HG03378 (cell line): ENCODE data around the gene ORAI1.
"Not testable (repeated sequence)": the region's sequence is repeated elsewhere in the genome, so short reads cannot be mapped to it uniquely, and the experiment has no call there.

Experiments used
- ATAC-seq: cut with Tn5 transposase; IDR thresholded peaks from one replicate; pipeline ENCODE4 v1.9.1; 2021; ENCODE audit warnings: mild to moderate bottlenecking, moderate library complexity; ENCODE audit not compliant: unreplicated experiment

Gene ORAI1

DNA sequence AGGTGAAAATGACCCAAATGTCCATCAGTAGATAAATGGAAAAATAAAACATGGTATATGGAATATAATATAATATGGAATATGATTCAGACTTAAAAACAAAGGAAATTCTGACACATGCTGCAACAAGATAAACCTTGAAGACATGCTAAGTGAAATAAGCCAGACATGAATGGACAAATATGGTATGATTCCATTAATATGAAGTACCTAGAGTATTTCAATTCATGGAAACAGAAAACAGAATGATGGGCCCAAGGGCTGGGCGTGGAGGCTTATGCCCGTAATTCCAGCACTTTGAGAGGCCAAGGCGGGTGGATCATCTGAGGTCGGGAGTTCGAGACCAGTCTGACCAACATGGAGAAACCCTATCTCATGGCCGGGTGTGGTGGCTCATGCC, 22.7 kb upstream of the ORAI1 start:
- ATAC-seq = no peak

DNA sequence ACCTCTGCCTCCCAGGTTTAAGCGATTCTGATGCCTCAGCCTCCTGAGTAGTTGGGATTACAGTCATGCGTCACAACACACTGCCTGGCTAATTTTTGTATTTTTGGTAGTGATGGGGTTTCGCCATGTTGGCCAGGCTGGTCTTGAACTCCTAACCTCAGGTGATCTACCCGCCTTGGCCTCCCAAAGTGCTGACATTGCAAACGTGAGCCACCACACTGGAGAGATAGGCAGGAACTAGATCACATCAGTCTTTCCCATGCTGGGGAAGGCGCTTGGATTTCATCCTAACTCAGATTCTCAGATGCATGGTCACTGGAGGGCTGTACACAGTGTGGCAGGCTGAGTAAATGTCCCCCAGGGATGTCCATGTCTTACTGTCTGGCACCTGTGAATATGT, 18.0 kb upstream of the ORAI1 start:
- no peak for ATAC-seq

DNA sequence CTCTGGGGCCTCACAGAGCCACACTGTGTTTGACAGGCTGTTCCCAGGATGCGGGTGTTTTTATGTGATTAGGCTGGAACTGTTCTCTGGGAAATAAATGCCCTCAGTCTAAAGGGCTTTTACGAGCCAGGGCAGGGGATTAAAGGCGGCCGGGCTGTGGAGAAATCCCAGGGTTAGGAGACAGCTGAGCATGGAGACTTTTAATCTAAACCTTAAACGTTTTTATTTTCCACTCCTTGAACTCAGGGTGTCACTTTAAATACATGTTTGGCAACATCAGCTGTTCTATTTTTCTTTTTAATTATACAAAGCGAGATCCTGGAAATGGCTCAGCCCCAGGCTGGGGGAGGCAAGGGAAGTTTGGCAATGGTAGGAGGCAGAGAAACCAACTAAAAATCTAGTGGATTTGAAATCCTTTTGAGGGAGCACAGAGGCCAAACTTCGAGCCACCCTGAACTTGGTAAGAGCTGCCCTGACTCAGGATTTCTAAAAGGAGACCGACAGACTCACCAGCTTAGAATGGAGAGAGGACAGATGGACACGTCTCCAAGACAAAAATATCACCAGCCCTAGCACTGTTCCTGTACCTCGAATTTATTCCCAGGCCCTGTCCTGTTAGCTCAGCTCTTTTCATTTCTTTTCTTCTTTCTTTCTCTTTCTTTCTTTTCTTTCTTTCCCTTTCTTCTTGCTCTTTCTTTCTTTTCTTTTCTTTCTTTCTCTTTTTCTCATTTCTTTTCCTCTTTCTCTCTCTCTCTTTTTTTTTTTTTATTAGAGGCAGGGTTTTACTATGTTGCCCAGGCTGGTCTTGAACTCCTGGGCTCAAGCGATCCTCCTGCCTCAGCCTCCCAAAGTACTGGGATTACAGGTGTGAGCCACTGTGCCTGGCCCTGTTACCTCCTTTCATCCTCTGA, 15.8 kb upstream of the ORAI1 start:
- no peak for ATAC-seq

DNA sequence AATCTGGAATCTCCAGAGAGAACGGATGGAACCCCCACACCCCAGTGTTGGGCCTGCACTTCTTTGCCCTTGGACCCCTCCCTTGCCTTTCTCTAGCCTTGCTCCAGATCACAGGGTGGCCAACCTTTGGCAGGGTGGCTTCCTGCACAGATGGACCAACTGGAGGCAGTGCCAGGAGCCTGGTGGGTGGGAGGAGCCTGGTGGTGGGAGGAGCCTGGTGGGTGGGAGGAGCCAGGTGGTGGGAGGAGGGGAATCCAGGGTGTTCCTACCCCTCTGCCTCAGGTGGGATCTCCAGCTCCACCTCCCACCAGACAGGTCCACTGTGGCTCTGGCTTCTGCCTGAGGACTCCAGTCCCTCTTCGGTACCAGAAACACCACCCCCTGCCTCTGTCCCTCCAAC, 15.0 kb upstream of the ORAI1 start:
- no peak for ATAC-seq

DNA sequence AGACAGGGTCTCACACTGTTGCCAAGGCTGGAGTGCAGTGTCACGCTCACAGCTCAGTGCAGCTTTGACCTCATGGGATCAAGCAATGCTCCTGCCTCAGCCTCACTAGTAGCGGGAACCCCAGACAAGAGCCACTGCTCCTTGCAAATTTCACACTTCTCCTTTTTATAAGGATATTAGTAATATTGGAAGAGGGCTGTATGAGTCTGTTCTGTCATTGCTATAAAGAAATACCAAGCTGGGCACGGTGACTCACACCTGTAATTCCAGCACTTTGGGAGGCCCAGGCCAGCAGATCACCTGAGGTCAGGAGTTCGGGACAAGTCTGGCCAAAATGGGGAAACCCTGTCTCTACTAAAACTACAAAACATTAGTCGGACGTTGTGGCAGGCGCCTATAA, 12.9 kb upstream of the ORAI1 start:
- ATAC-seq = no peak

DNA sequence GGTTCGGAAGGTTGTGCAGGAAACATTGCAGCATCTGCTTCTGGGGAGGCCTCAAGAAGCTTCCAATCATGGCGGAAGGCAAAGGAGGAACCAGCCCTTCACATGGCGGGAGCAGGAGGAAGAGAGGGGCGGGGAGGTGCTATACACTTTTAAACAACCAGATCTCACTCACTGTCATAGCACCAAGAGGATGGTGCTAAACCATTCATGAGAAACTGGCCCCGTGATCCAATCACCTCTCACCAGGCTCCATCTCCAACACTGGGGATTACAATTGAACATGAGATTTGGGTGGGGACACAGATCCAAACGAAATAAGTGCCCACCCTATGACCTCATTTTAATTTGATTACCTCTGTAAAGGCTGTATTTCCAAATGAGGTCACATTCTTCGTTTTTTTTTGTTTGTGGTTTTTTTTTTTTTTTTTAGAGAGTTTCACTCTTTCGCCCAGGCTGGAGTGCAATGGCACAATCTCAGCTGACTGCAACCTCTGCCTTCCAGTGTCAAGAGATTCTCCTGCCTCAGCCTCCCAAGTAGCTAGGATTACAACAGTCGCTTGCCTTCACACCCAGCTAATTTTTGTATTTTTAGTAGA, 11.4 kb upstream of the ORAI1 start:
- no peak for ATAC-seq

DNA sequence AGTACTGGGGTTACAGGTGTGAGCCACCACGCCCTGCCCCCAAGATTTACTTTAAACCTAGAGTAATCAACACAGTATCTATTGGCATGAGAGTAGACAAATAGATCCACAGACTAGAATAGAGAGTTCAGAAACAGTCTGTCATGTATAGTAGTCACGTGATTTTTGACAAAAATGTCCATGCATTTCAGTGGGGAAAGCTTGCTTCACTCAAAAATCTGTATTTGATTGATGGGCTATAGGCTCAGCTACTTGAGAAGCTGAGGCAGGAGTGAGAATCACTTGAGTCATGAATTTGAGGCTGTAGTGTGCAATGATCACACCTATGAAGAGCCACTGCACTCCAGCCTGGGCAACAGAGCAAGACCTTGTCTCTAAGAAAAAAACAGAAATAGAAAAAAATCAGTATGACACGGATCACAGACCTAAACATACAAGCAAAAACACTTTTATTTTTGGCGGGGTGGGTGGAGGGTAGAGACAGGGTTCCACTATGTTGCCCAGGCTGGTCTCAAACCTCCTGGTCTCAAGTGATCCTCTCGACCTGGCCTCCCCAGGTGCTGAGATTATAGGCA, 7.6 kb upstream of the ORAI1 start:
- ATAC-seq = no peak

DNA sequence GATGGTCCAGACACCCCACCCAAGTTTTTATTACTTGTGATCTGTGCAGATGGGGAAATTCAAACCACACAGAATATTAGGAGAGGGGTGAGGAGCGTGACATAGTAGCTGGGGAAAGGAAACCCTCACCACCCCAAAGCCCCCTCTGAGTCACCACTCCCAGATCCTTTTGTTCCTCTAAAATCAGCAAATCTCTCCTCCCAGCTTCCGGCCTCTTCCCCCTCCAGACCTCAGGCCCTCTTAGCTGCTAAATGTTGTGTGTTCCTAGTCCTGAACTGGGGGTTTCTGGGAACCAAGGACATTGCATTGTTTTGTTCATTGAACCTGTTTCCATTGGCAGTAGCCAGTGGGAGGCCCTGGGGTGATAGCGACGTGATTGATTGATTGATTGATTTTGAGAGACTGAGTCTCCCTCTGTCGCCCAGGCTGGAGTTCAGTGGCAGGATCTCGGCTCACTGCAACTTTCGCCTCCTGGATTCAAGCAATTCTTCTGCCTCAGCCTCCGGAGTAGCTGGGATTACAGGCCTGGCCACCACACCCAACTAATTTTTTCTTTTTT, 5.9 kb upstream of the ORAI1 start:
- ATAC-seq = no peak

DNA sequence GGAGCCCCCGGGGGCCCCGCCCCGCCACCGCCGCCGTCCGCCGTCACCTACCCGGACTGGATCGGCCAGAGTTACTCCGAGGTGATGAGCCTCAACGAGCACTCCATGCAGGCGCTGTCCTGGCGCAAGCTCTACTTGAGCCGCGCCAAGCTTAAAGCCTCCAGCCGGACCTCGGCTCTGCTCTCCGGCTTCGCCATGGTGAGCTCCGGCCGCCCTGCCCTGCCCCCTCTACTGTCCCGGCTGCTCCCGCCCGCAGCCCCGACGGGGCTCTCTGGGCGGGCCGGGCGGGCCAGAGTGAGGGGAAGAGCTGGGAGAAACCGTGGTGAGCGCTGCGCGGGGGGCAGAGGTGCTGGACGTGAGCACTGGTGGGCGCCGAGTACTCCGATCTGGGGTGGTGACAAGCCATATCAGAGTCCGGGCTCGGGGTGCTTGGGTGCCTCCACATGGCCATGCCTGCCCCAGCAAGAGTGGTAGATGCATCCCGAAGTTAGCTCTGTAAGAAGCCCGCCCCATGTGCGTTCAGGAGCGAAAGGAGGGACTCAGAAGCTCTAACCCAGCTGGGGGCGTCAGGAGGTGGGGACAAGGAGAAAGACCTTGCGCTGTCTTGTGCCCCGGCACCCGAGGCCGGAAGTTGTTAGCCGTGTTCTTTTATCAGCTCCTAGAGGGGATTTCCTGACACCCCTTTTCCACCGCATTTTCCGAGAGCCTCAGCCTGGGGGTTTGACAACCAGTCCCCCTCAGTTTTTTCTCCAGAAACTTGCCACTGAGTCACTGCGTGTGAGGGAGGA, 717 bp downstream of the ORAI1 start:
- ATAC-seq = peak; percentile 32

DNA sequence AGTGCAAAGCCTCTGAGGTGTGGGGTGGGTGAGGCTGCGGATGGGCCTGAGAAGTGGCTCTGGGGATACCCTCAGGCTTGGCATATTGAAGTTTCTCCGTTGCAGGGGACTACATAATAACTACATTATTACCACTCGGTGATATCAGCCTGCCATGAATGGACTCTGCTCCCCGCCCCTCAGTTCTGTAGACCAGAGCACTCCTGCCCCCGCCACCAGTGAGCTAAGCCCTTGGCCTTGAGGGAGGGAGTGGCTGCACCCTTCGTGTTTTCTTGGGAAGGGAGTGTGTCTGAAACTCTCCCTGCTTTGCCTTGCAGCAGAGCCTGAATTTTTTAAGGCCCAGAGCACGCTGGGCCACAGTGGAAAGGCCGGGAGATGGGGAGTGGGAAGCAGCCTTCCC, 1.7 kb downstream of the ORAI1 start:
- no peak for ATAC-seq

DNA sequence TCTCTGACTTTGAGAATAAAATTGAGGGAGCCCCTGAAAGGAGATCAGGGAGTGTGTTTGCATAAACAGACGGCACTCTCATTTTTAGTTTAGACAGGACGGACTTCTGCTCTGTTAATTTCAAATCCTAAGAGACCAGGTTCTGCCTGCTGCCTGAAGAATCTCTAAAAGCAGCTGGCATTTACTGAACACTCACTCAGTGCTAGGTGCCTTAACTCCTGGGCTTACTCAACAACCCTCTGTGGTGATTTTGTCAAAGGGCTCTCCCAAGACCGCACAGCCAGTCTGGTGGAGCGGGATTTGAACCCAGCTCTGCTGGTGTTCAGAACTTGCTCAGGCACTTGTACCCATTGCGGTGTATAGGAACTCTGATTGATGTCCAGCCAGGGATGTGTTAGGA, 2.2 kb downstream of the ORAI1 start:
- no peak for ATAC-seq

DNA sequence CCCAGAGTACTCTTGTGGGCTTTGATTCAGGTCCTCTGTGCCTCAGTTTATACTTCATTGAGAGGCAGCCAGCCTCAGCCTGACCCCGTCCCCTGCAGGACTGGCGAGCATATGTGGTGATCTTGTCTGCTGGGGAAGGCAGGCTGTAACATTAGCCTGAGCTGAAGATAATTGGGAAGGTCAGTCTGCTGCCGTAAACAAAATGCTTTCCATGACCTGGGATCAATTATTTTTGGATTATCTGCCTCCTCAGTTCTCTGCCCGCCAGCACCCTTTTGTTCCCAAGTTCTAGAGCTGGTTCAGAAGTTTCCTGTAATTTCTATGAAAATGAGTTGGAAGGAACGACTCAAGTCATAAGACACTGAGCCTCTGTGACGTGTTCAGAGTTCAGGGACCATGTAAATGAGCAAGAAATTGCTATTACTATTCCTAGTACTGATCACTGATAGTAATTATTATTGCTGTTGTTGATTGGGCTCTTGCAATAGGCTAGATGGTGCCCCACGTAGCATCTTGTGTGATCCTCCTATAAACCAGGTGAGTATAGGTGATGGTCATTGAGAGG, 4.5 kb downstream of the ORAI1 start:
- no peak for ATAC-seq

DNA sequence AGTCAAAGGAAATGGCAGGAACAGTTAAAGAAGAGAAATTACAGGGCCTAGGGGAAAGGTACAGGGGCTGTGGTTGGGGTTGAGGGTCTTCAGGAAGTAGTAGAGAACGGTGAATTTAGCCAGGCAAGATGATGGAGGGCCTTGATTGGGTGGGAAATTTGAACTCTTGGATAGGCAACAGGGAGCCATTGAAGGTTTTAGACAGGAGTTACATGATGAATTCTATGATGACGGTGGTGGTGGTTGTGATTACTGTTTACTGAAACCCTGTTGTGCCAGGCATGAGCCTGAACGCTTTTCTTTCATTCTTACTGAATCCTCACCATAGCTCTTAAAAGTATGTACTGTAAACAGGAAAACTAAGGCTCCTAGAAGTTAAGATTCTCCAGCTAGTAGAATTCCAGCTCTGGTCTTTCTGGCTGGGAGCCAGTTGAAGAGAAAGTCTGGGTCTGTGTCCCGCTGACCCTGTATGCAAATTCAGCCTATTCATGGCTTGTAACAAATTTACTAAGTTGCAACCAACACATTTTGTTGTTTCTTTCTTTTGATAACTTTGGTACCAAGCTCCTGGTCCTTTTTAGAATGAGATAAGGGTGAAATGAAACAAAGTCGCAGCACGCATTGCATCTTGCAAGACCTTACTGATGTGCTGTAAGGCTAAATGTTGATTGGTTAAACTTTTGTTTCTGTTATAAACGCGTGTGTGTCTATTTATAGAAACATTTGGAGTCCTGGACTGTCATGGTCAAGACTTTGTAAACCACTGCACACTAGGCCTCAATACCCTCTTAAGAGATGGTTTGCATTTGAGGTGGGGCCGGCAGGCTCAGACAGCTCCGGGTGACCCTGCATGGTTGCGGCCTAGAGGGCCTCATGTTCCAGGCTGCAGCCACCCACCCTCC, 6.0 kb downstream of the ORAI1 start:
- no peak for ATAC-seq

DNA sequence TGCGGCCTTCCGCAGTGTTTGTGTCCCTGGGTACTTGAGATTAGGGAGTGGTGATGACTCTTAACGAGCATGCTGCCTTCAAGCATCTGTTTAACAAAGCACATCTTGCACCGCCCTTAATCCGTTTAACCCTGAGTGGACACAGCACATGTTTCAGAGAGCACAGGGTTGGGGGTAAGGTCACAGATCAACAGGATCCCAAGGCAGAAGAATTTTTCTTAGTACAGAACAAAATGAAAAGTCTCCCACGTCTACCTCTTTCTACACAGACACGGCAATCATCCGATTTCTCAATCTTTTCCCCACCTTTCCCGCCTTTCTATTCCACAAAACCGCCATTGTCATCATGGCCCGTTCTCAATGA, 7.5 kb downstream of the ORAI1 start:
- ATAC-seq = not testable (repeated sequence)

DNA sequence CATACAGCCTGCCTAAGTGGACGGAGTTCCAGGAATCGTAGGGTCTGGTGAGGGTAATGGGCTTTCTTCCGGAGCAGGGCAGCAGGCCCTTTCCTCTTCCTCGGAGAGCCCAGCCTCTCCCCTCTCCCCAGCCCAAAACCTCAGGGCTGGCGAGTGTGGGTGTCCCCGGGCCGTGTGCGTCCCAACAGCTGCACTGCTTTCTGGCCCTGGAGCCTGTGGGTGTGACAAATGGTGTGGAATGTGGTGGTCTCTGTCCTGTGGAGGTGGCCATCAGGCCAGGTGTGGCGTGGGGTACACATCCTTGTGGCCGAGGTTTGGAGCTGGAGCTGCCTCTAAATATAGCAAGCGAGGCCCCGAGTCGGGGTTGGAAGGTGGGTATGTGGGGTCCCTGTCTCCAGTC, 8.5 kb downstream of the ORAI1 start:
- ATAC-seq = no peak

DNA sequence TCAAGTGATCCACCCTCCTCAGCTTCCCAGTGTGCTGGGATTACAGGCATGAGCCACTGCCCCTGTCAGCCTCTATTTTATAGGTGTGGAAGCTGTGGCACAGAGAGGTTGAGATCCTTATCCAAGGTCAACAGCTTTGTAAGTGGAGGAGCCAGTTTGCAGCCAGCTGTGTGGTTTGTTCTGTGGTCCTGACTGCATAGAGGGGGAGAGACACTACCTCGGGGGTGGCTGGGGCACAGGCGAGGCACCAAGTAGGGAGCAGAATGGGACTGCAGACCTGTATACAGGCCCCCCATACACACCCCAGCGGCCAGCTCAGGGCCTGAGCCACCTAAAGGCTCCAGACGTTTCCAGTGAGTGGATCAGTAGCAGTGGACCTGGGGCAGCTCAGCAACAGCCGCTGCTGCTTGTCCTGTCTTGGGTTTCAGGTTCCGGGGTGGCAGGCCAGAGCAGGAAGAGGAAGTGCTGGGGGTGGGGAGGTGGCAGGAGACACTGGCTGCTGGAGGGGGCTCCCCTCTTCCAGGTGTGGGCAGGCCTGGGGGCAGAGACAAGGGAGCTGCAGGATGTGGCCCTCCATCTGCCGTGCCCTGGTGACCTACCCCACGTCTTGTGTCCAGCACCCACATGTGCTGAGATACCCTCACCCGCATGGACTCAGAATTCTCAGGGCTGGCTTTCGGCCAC, 11.0 kb downstream of the ORAI1 start:
- no peak for ATAC-seq

DNA sequence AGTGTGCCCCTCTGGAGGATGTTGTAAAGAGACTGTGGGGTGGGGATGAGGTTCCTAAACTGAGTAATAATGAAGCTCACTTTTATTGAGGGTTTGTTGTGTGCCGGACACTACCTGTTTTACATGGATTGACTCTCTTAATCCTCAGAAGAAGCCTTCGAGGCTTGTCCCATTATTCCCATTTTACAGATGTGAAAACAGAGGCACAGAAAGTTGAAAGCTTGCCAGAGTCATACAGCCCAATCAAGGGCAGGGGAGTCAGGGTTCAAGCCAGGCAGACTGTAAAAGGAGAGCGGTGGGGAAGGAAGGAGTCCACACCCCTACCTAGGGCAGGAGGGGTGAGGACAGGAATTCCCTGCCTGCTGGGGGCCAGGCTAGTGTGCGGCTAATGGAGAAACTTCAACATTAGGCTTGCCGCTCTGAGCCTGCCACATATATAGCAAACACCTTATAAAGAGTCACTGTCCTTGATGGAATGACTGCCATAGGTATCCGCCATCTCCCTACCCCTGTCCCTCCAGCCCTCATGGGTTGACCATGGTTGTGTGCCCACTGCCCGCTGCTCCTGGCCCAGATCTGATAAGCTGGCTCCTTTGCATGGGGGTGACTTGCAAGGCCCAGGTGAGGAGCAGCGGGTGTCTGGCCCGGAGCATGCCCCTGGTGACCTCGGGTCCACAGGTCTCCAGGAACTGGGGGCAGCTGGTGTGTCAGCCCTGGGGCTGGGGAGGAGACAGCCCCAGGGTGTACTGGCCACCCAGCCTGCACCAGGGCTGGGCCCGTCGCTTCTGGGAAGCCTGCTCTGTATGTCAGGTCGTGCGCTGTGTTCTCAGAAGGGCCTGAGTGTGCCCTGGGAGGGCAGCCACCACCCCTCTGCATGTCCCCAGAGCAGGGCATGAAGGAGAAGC, 12.2 kb downstream of the ORAI1 start:
- ATAC-seq = no peak

DNA sequence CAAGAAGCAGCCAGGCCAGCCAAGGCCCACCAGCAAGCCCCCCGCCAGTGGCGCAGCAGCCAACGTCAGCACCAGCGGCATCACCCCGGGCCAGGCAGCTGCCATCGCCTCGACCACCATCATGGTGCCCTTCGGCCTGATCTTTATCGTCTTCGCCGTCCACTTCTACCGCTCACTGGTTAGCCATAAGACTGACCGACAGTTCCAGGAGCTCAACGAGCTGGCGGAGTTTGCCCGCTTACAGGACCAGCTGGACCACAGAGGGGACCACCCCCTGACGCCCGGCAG, 15.0 kb downstream of the ORAI1 start:
- no peak for ATAC-seq
